GM21576 (cell line): ENCODE measurements around the gene NFE2L3.
"Not testable (repeated sequence)": the region's sequence is repeated elsewhere in the genome, so short reads cannot be mapped to it uniquely, and the experiment has no call there.

Source experiments
- ATAC-seq: cut with Tn5 transposase; IDR thresholded peaks from one replicate; pipeline ENCODE4 v1.9.1; 2021; ENCODE audit warnings: mild to moderate bottlenecking, moderate library complexity; ENCODE audit not compliant: unreplicated experiment

NFE2L3 gene

GRCh38 chr7:26166684-26167266 is 14.8 kb downstream of the NFE2L3 start:
- ATAC-seq, result no peak

- no peak for ATAC-seq
Measured at GRCh38 chr7:26167303-26167934, 15.4 kb downstream of the NFE2L3 start.

GRCh38 chr7:26168458-26169023 is 16.5 kb downstream of the NFE2L3 start:
- no peak for ATAC-seq

- ATAC-seq, result no peak
Measured at GRCh38 chr7:26169271-26169670, 17.3 kb downstream of the NFE2L3 start.

GRCh38 chr7:26170663-26171062 is 18.7 kb downstream of the NFE2L3 start:
- ATAC-seq, result no peak

- ATAC-seq, result no peak
Measured at GRCh38 chr7:26171601-26172000, 19.6 kb downstream of the NFE2L3 start.

- no peak for ATAC-seq
Measured at GRCh38 chr7:26172048-26172447, 20.1 kb downstream of the NFE2L3 start.

- not testable (repeated sequence) for ATAC-seq
Measured at GRCh38 chr7:26175903-26176302, 23.9 kb downstream of the NFE2L3 start.

- ATAC-seq, result not testable (repeated sequence)
Measured at GRCh38 chr7:26176696-26177095, 24.7 kb downstream of the NFE2L3 start.

GRCh38 chr7:26177269-26177668 is 25.3 kb downstream of the NFE2L3 start:
- ATAC-seq, result not testable (repeated sequence)

GRCh38 chr7:26178272-26178960 is 26.4 kb downstream of the NFE2L3 start:
- ATAC-seq, result no peak

GRCh38 chr7:26179422-26179821 is 27.4 kb downstream of the NFE2L3 start:
- no peak for ATAC-seq

- ATAC-seq, result no peak
Measured at GRCh38 chr7:26179826-26180497, 28.0 kb downstream of the NFE2L3 start.

- no peak for ATAC-seq
Measured at GRCh38 chr7:26180792-26181198, 28.8 kb downstream of the NFE2L3 start.

GRCh38 chr7:26181474-26182227 is 29.7 kb downstream of the NFE2L3 start:
- ATAC-seq, result no peak

GRCh38 chr7:26182283-26182682 is 30.3 kb downstream of the NFE2L3 start:
- ATAC-seq, result no peak

- ATAC-seq, result no peak
Measured at GRCh38 chr7:26182706-26183105, 30.7 kb downstream of the NFE2L3 start.

GRCh38 chr7:26183545-26184280 is 31.7 kb downstream of the NFE2L3 start:
- ATAC-seq, result no peak

GRCh38 chr7:26184281-26185101 is 32.5 kb downstream of the NFE2L3 start:
- ATAC-seq, result not testable (repeated sequence)
